Endothelial cell of hepatic sinusoid (primary cell): ENCODE data around the gene ABI3BP.

Source experiments
- in situ Hi-C: cut with HindIII; loops from 2 replicates; pipeline ENCODE4 v1.10.0; 2017; ENCODE audit warnings: low sequenced_read_pairs

The ABI3BP gene

DNA sequence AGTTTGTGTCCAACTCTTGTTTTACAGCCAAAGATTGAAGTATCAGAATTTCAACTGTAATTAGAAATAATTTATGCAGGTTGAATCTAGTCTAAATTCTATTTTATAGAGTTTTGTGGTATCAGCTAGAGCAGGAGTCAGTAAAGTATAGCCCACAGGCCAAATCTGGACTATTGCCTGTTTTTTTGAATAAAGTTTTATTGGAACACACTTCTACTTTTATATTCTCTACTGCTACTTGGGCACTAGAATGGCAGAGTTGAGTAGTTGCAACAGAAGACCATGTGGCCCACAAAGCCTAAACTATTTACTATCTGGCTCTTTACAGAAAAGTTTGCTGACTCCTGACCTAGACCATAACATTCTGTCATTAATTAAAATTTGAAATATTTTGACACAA, 247.6 kb downstream of the ABI3BP start:
- in situ Hi-C loops = no loop called here

DNA sequence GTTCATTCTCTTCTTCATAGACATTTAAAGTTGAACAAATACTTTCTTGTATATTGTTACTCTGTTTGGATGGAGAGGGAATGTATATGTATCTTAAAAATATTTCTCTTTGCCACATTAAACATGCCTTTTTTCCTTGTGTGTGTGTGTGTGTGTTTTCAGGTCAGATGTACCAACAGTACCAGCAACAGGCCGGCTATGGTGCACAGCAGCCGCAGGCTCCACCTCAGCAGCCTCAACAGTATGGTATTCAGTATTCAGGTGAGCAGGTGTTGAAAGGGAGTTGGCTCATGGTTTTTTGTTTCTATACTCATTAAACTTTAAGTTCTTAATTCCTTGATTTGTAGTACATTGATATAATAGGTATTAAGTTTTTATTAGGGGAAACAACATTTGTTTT, 248.6 kb downstream of the ABI3BP start:
- in situ Hi-C loops = no loop called here

DNA sequence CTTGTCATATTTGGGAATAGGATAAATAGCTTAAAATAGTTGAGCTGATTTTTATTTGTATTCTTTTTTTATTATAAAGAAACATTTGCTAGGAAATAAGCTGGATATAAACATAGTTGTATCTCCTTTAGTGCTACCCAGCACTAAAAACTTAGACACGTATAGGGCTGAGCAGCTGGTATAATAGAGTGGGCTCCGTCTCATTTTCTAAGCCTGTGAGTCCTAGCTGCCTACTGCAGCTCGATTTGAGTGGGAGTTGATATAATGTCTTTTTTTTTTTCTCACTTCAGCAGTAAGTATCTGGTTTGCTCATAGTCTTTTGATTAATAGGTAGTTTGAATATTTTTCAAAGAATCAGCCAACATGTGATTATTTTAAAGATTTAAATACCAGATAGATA, 249.7 kb downstream of the ABI3BP start:
- in situ Hi-C loops = no loop called here

DNA sequence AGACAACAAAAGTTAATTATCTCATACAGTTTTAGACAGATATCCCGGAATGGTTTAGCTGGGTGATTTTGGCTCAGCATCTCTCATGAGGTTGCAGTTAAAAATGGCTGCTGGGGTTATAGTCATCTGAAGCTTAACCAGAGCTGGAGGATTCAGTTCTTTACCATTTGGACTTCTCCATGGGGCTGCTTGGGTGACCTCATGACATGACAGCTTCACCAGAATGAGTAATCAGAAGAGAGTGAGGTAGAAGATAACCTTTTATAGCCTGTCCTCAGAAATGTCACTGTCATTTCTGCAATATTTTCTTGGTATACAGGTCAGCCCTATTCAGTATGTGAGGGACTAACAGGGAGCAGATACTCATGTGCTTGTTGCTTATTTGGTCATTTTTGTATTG, 253.0 kb downstream of the ABI3BP start:
- in situ Hi-C loops = no loop called here

GRCh38 chr3:100737334-100737733, 255.9 kb downstream of the ABI3BP start:
- in situ Hi-C loops = no loop called here

DNA sequence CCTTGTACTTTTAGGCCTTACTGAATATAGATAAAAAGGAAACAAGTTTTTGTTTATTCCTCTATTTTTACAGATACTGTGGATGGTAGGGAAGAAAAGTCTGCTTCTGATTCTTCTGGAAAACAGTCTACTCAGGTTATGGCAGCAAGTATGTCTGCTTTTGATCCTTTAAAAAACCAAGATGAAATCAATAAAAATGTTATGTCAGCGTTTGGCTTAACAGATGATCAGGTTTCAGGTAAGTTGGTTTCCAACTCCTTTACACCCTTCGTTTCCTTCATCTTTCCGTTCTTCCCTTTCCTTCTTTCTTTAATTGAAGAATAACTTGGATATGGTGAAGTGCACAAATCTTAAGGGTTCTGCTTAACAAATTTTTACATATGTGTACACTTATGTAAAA, 260.8 kb downstream of the ABI3BP start:
- in situ Hi-C loops = no loop called here

DNA sequence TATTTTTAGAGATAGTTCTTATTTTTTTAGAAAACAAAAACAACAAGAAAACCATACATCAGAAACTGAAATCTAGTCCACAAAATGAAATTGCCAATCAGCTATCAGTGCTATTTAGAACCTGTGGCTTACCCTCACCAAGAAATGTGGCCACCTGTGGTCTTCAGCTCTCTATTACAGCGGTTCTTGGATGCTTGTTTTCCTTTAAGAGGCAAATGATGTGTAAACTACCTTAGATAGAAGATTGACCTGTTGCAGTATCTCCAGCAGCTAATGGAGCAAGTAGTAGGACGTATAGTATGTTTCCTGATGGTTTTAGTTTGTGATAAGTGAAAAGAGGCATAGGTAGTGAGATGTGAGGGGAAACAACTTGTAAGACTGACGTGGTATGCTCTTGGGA, 262.7 kb downstream of the ABI3BP start:
- in situ Hi-C loops = no loop called here

DNA sequence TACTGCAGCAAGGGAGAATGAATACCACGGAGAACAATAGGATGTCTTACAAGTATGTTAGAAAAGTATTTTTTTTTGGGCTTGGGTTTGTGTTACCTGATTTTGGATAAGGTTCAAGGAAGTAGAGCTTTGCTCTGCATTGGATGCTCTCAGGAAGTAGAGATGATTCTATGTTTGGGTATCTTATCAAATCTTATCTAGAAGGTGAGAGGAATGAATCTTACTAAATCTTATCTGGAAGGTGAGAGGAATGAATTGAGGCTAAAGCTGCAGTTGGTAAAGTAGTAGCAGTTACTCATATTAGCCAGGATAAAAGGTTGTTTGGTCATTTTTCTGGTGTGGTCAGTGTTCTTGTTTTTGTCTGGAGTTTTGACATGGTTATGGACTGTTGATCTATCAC, 266.5 kb downstream of the ABI3BP start:
- in situ Hi-C loops = no loop called here

- in situ Hi-C loops = no loop called here
Measured at GRCh38 chr3:100725935-100726513, 267.2 kb downstream of the ABI3BP start.

DNA sequence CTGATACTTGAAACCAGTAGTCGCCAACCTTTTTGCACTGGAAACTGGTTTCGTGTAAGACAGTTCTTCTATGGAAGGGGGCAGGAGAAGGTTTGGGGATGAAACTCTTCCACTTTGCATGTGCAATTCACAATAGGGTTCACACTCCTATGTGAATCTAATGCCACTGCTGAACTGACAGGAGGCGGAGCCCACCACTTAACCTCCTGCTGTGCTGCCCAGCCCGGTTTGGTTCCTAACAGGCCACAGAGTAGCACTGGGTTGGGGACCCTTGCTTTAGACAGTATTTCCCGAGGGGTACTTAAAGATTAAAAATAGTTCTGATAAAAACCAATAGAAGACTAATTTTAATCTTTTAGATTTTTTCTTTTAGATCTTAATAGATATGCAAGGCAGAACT, 272.8 kb downstream of the ABI3BP start:
- in situ Hi-C loops = no loop called here

DNA sequence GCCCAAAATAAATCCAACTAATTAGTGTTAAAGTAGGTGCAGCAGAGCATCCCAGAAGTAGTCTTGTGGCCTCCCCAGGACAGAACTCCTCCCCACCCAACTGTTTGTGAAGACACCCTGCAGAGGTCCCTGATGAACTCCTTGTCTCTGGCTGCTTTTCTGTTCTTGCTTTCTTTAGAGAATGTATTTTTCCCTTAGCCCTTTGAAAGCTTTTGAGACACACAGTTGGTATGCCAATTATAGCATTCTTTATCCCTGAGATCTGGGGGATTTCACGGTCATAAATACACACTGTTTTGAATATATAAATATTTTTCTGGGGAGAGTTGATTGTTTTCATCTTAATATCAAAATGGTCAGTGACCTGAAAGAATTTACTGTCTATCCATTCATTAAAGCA, 274.1 kb downstream of the ABI3BP start:
- in situ Hi-C loops = no loop called here

DNA sequence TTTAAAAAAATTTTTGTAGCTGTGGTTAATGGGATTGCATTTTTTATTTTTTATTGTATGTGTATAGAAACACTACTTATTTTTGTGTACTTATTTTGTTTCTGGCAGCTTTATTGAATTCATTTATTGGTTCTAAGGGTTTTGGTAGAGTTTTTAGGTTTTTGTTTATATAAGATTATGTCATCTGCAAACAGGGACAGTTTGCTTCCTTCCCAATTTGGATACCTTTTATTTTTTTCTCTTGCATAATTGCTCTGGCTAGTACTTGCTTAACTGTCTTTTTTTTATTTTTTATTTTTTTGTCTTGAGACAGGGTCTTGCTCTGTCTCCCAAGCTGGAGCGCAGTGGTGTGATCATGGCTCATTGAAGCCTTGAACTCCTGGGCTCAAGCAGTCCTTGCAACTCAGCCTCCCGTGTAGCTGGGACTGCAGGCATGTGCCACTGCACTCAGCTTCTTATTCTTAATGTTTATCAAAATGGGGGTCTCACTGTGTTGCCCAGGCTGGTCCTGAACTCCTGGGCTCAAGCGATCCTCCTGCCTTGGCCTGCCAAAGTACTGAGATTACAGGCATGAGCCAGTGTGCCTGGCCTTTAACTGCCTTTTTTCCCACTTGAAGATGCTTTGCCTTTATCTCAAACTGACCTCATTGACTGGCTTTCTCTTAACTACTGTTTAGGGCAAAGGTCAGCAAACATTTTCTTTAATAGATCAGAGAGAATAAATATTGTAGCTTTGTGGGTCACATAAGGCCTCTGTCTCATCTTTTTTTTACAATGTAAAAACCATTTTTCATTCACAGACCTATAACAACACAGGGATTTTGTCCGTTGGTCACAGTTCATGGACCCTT, 275.4 kb downstream of the ABI3BP start:
- in situ Hi-C loops = no loop called here

- in situ Hi-C loops = no loop called here
Measured at GRCh38 chr3:100717063-100717462, 276.2 kb downstream of the ABI3BP start.

- in situ Hi-C loops = no loop called here
Measured at GRCh38 chr3:100715176-100715575, 278.0 kb downstream of the ABI3BP start.

DNA sequence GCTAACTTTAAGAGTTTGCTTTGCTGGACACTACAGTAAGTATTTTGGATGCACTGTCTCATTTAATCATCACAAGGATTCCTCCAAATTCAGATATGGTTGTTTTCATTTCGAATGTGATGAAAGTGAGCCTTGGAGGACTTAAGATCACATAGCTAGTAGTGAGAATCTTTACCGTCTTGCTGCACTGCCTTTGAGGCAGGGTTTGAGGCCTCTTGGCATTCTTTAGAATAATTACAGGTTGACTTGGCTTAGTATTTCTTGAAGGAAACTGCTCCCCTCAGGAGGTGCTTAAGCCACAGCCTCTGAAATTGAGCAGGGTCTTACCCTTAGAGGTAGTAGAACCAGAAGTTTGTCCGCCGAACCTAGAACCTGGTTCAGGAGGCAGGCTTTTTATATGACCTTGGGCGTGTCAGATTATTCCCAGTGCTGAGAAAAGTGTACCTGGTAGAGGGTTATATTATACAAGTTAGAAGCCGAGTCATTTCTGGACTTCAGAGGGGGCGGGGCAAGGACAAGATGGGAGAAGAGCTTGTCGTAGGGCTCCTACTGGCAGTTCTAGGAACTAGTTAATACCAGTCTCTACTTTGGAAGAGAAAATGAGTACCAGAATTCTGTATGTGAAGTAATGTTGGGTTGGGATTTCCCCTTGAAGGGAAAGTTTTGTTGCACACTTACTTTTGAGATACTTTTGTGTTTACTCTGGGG, 282.8 kb downstream of the ABI3BP start:
- in situ Hi-C loops = no loop called here

DNA sequence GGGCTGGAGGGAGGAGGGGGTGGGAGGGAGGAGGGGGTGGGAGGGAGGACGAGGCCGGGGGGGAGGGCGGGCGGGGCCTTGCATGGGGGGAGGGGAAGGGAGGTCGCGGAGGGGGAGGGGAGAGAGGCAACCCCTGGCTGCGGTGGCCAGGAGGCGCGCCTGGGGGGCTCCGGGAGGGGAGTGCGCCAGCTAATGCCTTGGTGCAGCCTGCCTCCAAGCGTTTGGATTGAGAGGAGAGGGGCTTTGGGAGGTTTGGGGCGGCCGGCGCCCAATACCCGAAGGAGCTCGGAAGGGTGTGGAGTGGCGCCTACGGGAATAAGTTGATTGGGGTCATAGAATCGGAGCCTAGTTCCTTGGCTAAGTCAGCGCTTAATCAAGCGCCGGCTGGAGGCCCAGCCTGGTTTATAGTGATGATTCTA, 283.4 kb downstream of the ABI3BP start:
- in situ Hi-C loops = no loop called here

DNA sequence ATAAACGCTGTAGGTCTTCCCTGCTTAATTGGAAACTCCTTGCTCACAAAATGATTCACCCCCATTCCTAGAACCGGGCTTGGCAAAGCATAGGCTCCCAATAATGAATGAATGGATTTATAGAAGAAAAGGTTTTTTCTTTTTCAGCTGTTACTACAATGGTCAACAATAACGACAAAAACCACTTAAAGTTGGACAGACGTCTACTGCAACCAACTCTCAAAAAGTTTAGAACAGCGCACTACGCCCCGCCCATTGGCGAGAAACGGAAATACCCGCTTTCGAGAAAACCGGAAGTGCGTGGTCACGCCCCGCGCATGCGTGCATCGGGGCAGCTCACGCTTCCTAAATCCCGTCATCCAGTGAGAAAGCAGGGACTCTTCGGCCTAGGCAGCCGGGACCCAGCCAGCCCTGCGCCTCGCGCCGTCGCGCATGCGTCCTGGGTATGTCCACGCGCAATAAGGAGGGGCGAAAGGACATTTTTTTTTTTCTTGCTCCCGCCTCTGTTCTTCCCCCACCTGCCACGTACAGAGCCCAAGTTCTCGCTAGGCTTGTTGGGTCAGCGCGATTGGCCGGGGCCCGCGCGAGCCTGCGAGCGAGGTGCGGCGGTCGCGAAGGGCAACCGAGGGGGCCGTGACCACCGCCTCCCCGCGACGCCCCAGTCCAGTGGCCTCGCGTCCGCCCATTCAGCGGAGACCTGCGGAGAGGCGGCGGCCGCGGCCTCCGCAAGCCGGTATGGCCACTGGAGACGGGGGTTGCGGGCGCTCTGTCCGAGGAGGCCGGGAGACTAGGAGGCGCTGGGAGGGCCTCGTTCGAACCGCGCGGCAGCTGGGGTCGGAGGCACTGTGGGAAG, 284.0 kb downstream of the ABI3BP start, which contains the start of gene TFG:
Gene TFG (plus strand): TSS at position 506 of the 853 bp plus-strand sequence. CDS start 4,192 bp downstream, outside the sequence.
- in situ Hi-C loops = no loop called here

- in situ Hi-C loops = no loop called here
Measured at GRCh38 chr3:100708644-100708988, 284.6 kb downstream of the ABI3BP start.

DNA sequence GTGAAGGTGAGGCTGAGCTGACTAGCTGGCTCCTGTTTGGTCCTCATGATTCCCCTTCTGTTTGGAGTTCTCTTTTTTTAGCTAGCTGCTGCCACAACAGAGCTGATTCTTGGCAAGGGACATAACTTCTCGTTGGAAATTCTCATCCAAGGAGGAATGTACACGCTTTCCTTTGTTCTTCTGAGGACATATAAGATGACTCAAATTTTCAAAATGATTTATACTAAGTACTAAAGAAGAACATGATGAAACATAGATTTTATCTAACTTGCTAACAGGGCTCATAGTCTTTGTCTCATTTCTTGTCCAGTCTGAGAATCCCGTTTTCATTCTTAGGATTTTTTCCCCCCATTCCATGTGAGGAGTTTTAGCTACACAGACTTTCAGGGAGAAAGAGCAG, 286.9 kb downstream of the ABI3BP start:
- in situ Hi-C loops = no loop called here

GRCh38 chr3:100703865-100704264, 289.4 kb downstream of the ABI3BP start:
- in situ Hi-C loops = no loop called here

GRCh38 chr3:100702980-100703345, 290.3 kb downstream of the ABI3BP start:
- in situ Hi-C loops = no loop called here
